MM.1S (cell line): Measurements from ENCODE around the gene FRMD8.

Experiments used
- DNase-seq: peaks from one replicate; pipeline ENCODE4 v3.0.0-alpha.2; 2015
- H2AFZ ChIP-seq: fragments of 300-600 bp; sonication (generic); 2 replicates; pipeline ENCODE4 v1.6.0; 2016; ENCODE audit warnings: antibody characterized with exemption, low read length
- H3F3A ChIP-seq: fragments of 300-600 bp; sonication (generic); 2 replicates; pipeline ENCODE4 v1.6.1; 2016; ENCODE audit warnings: mild to moderate bottlenecking, antibody characterized with exemption, low read length, moderate library complexity, mixed read lengths; ENCODE audit not compliant: insufficient read depth
- H3K27ac ChIP-seq: fragments of 300-600 bp; sonication (generic); 2 replicates; pipeline ENCODE4 v1.5.1; 2016; ENCODE audit warnings: mild to moderate bottlenecking, low read length
- H3K27me3 ChIP-seq: fragments of 300-600 bp; sonication (generic); replicated peaks from 2 replicates; pipeline ENCODE4 v1.6.0; 2016; ENCODE audit warnings: low read length; ENCODE audit not compliant: insufficient read depth
- H3K36me3 ChIP-seq: fragments of 300-600 bp; sonication (generic); replicated peaks from 2 replicates; pipeline ENCODE4 v1.6.1; 2016; ENCODE audit warnings: mild to moderate bottlenecking, low read length, mixed read lengths; ENCODE audit not compliant: insufficient read depth
- H3K4me1 ChIP-seq: fragments of 300-600 bp; sonication (generic); 2 replicates; pipeline ENCODE4 v1.6.1; 2016; ENCODE audit warnings: low read length, mixed read lengths
- H3K4me2 ChIP-seq: fragments of 300-600 bp; sonication (generic); 2 replicates; pipeline ENCODE4 v1.6.0; 2016; ENCODE audit warnings: low read depth, low read length
- H3K4me3 ChIP-seq: fragments of 300-600 bp; sonication (generic); 2 replicates; pipeline ENCODE4 v1.5.1; 2016; ENCODE audit warnings: low read length, mixed read lengths
- H3K79me2 ChIP-seq: fragments of 300-600 bp; sonication (generic); 2 replicates; pipeline ENCODE4 v1.6.1; 2016; ENCODE audit warnings: mixed run types, low read length, mixed read lengths
- H3K9ac ChIP-seq: fragments of 300-600 bp; sonication (generic); 2 replicates; pipeline ENCODE4 v1.6.1; 2016; ENCODE audit warnings: low read length, mixed read lengths
- H3K9me2 ChIP-seq: fragments of 300-600 bp; sonication (generic); replicated peaks from 2 replicates; pipeline ENCODE4 v1.6.1; 2016; ENCODE audit warnings: mild to moderate bottlenecking, low read length, mixed read lengths; ENCODE audit not compliant: insufficient read depth
- H3K9me3 ChIP-seq: fragments of 300-600 bp; sonication (generic); replicated peaks from 2 replicates; pipeline ENCODE4 v1.6.1; 2016; ENCODE audit warnings: mild to moderate bottlenecking, low read length, mixed read lengths; ENCODE audit not compliant: insufficient read depth
- H4K20me1 ChIP-seq: fragments of 300-600 bp; sonication (generic); 2 replicates; pipeline ENCODE4 v1.6.1; 2016; ENCODE audit warnings: mild to moderate bottlenecking, low read length, moderate library complexity, mixed read lengths; ENCODE audit not compliant: insufficient read depth
- EZH2 ChIP-seq: fragments of 300-600 bp; sonication (generic); optimal IDR thresholded peaks from 2 replicates; pipeline ENCODE3; 2017; ENCODE audit warnings: low read depth, mild to moderate bottlenecking, antibody characterized with exemption, low read length, mixed read lengths
- EZH2phosphoT487 ChIP-seq: fragments of 300-600 bp; sonication (generic); IDR thresholded peaks from 2 replicates; pipeline ENCODE4 v1.6.1; 2018; ENCODE audit warnings: antibody characterized with exemption, low read length
- TF ChIP-seq, protein P1 (sequence below): fragments of 300-600 bp; sonication (generic); IDR thresholded peaks from 2 replicates; pipeline ENCODE4 v1.5.1; 2016; ENCODE audit warnings: antibody characterized with exemption, low read length, mixed read lengths

FRMD8 gene

DNA sequence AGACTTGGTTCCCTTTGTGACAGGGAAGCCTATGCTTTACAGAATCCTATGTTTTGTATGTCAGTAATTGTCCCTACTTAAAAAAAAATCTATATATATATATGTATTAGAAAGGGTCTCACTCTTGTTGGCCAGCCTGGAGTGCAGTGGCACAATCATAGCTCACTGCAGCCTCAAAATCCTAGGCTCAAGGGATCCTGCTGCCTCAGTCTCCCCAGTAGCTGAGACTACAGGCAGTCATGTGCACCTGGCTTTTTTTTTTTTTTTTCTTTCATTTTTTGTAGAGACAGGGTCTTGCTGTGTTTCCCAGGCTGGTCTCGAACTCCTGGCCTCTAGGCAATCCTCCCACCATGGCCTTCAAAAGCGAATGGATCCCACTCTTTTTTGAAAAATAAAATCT lies 34.1 kb downstream of the FRMD8 start:
- no peak overlapping the region for H2AFZ ChIP-seq
- H3K9me3 ChIP-seq = no peaks in the 10 kb centered on the region
- H3K27ac ChIP-seq = peak overlapping the region; percentile 100
- H3K4me3 ChIP-seq = peak overlapping the region; percentile 44
- peaks cover 24% of the 10 kb centered on the region for H4K20me1 ChIP-seq
- H3K27me3 ChIP-seq = no peaks in the 10 kb centered on the region
- H3K4me1 ChIP-seq = peaks cover 32% of the 10 kb centered on the region
- peak overlapping the region; percentile 99 for H3K4me2 ChIP-seq
- TF ChIP-seq, protein P1, sequence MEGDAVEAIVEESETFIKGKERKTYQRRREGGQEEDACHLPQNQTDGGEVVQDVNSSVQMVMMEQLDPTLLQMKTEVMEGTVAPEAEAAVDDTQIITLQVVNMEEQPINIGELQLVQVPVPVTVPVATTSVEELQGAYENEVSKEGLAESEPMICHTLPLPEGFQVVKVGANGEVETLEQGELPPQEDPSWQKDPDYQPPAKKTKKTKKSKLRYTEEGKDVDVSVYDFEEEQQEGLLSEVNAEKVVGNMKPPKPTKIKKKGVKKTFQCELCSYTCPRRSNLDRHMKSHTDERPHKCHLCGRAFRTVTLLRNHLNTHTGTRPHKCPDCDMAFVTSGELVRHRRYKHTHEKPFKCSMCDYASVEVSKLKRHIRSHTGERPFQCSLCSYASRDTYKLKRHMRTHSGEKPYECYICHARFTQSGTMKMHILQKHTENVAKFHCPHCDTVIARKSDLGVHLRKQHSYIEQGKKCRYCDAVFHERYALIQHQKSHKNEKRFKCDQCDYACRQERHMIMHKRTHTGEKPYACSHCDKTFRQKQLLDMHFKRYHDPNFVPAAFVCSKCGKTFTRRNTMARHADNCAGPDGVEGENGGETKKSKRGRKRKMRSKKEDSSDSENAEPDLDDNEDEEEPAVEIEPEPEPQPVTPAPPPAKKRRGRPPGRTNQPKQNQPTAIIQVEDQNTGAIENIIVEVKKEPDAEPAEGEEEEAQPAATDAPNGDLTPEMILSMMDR = no peak
- TF ChIP-seq EZH2phosphoT487 (no peak), EZH2 (no peak)
- H3K79me2 ChIP-seq = peaks cover 63% of the 10 kb centered on the region
- peak overlapping the region; percentile 100 for H3K9ac ChIP-seq
- no peaks in the 10 kb centered on the region for H3K36me3 ChIP-seq
- no peaks in the 10 kb centered on the region for H3K9me2 ChIP-seq
- DNase-seq = no peak
- H3F3A ChIP-seq = peaks cover 85% of the 10 kb centered on the region

- Histone ChIP-seq H3K9me3 (no peaks in the 10 kb centered on the region), H4K20me1 (peaks cover 24% of the 10 kb centered on the region), H2AFZ (no peak overlapping the region), H3K9me2 (no peaks in the 10 kb centered on the region), H3K4me1 (peaks cover 27% of the 10 kb centered on the region), H3K4me2 (peak overlapping the region; percentile 99), H3K27me3 (no peaks in the 10 kb centered on the region), H3K9ac (peak overlapping the region; percentile 100), H3F3A (peaks cover 91% of the 10 kb centered on the region), H3K36me3 (no peaks in the 10 kb centered on the region), H3K27ac (peak overlapping the region; percentile 100), H3K79me2 (peaks cover 70% of the 10 kb centered on the region), H3K4me3 (peak overlapping the region; percentile 68)
- TF ChIP-seq, protein P1 = no peak
- no peak for TF ChIP-seq EZH2
- TF ChIP-seq EZH2phosphoT487 = no peak
- DNase-seq = peak; percentile 91
These were observed 34.7 kb downstream of the FRMD8 start for GRCh38 chr11:65420979-65421793.

- H3K79me2 ChIP-seq = peaks cover 68% of the 10 kb centered on the region
- peak overlapping the region; percentile 87 for H3K4me3 ChIP-seq
- H3K9me3 ChIP-seq = no peaks in the 10 kb centered on the region
- H3K27ac ChIP-seq = peak overlapping the region; percentile 100
- no peak overlapping the region for H2AFZ ChIP-seq
- no peaks in the 10 kb centered on the region for H3K27me3 ChIP-seq
- no peaks in the 10 kb centered on the region for H3K9me2 ChIP-seq
- no peaks in the 10 kb centered on the region for H3K36me3 ChIP-seq
- peaks cover 24% of the 10 kb centered on the region for H4K20me1 ChIP-seq
- peak overlapping the region; percentile 99 for H3K4me2 ChIP-seq
- TF ChIP-seq EZH2 (no peak), EZH2phosphoT487 (no peak)
- TF ChIP-seq, protein P1 = no peak; the same call in none of the 2 replicates
- H3F3A ChIP-seq = peaks cover 94% of the 10 kb centered on the region
- DNase-seq = peak; percentile 96
- peaks cover 29% of the 10 kb centered on the region for H3K4me1 ChIP-seq
- H3K9ac ChIP-seq = peak overlapping the region; percentile 100
These were observed 35.6 kb downstream of the FRMD8 start for GRCh38 chr11:65421794-65422632.
